ENCODE measurements around the gene CHRNE.

CHRNE gene

DNA sequence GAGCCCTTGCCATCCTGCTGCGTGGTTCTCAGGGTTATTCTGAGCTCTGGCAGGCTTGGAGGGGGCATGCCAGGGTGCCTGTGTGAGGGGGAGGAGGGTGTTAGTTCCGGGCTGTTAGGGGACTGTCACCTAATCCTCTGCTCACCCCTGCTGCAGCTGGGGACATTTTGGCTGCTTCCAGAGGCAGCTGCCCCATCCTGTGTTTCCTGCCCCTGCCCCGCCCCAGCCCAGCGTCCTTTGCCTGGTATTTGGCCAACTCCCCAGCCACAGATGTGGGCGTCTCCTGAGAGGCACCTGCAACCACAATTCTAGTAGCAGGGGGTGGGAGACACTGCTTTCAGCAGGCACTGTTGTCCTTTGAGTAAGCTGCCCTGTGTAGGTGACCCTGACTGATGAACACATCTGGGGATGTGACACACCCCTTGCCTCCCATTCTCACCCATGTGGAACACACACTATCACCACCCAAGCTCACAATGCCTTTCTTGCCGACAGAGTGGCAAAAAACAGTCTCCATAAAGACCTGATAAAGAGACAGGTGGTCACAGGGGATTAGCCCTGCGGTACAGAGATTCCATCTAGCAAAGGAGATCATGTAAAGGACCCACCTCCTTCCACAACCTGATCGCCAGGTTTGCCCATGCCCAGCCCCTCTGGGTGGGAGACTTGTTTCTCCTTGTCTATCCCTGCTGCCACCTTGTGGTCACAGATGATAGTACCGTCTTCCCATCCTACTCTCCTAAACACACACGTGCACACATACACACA lies at the start of gene CHRNE:
TSS of gene CHRNE (minus strand) at position 48 of the 768 bp plus-strand sequence. CDS start at position 13, 35 bp downstream.
- Histone ChIP-seq H3K4me3 (no peak within 1 kb of the TSS), H3K4me1 (no peaks in the 10 kb centered on the region), H3K27me3 (ENCODE audit: low read depth) (no peaks in the 10 kb centered on the region), H3K36me3 (replicated peaks) (no peaks in the 10 kb centered on the region; the same call in 1 of the 2 replicates), H3K9me3 (no peaks in the 10 kb centered on the region)
- DNase-seq (ENCODE audit: low spot score in 2 of 2): peak; percentile 63 to 90
- in situ Hi-C loops (cut with MboI; ENCODE audit: low sequenced_read_pairs): no loop called here

DNA sequence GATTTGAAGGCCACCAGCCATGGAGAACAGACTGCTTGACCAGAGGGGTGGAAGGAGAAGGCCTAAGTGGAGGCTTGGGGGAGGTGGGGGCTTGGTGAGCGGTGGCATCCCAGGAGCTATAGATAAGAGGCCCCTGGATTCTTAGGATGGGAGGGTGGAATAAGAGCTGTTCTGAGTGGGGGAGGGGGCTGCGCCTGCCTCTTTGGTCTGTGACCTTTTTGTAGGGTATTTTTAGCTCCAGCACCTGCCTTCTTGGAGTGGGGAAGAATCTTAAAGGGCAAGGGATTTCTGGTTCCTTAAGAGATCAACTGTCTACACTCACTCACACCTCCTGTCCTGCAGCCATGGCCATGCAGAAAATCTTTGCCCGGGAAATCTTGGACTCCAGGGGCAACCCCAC lies 48.6 kb upstream of the CHRNE start:
- DNase-seq (ENCODE audit: low spot score in 2 of 2): no peak
- Histone ChIP-seq H3K4me1 (peaks cover 18% of the 10 kb centered on the region), H3K9me3 (no peaks in the 10 kb centered on the region), H3K36me3 (replicated peaks) (peaks cover 15% of the 10 kb centered on the region), H3K4me3 (no peak overlapping the region), H3K27me3 (ENCODE audit: low read depth) (no peaks in the 10 kb centered on the region)
- in situ Hi-C loops (cut with MboI; ENCODE audit: low sequenced_read_pairs): no loop called here

DNA sequence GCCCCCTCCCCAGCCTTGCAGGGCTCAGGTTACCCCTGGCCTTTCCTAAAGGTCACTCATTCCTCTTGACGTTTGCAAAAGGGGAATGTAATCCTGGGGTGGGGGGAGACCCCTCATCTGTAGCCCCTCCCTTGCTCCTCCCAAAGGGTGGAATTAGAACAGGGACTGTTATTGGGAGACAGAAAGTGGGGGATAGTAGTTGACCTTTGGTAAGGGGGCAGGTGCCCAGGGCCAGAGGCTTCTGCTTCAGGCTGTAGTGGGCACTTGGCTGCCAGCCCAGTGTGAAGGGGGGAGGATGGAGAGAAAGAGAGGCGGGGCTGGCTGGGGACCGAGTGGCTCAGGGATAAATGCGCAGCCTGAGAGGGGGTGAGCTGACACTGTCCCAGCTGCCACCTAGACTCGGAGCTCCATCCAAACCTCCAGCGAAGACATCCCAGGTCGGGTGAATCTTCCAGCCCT lies 47.9 kb upstream of the CHRNE start, which contains the start of gene ENO3:
TSS of gene ENO3 (plus strand) at position 374 of the 459 bp plus-strand sequence. CDS start 711 bp downstream, outside the sequence.
- Histone ChIP-seq H3K4me1 (peaks cover 18% of the 10 kb centered on the region), H3K4me3 (peak within 1 kb of the TSS; percentile 98), H3K27me3 (ENCODE audit: low read depth) (no peaks in the 10 kb centered on the region), H3K36me3 (replicated peaks) (peaks cover 22% of the 10 kb centered on the region), H3K9me3 (no peaks in the 10 kb centered on the region)
- DNase-seq (ENCODE audit: low spot score in 2 of 2): peak in 1 of 2 experiments; percentile 63
- in situ Hi-C loops (cut with MboI; ENCODE audit: low sequenced_read_pairs): no loop called here

DNA sequence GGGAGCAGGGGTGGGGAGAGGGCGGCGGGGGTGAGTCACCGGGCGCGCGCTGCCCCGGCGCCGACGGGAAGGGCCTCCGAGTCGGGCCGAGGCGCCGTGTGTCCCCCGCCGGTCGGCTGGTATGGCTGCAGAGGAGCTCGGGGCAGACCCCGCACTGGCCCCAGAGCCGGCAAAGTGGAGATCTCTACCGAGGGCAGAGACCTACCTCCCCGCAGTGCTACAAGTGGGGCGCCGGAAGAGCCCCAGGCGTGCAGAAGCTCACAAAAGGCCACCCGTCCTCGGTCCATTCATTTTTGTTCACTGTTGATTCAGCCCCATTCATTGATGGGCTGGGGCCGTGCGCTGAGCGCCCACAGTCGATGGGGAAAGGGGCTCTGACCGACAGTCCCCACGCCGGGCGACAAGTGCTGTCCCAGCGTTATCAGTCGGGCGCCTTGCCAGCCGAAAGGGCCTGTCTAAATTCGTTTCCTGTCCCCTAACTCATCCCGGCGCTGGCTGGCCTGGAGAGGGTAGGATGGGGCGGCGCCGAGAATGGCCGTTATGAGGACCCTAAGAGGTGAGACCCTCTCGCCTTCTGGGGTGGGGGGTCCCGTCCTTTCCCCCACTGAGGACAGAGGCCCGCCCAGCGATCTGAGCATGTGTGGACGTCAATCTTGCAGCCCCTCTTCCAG lies 47.3 kb upstream of the CHRNE start:
- in situ Hi-C loops (cut with MboI; ENCODE audit: low sequenced_read_pairs): no loop called here
- Histone ChIP-seq H3K4me3 (peak overlapping the region; percentile 98), H3K36me3 (replicated peaks) (peaks cover 28% of the 10 kb centered on the region), H3K27me3 (ENCODE audit: low read depth) (no peaks in the 10 kb centered on the region), H3K9me3 (no peaks in the 10 kb centered on the region), H3K4me1 (peaks cover 18% of the 10 kb centered on the region)
- peak in 1 of 2 experiments; percentile 68 for DNase-seq (ENCODE audit: low spot score in 2 of 2)

DNA sequence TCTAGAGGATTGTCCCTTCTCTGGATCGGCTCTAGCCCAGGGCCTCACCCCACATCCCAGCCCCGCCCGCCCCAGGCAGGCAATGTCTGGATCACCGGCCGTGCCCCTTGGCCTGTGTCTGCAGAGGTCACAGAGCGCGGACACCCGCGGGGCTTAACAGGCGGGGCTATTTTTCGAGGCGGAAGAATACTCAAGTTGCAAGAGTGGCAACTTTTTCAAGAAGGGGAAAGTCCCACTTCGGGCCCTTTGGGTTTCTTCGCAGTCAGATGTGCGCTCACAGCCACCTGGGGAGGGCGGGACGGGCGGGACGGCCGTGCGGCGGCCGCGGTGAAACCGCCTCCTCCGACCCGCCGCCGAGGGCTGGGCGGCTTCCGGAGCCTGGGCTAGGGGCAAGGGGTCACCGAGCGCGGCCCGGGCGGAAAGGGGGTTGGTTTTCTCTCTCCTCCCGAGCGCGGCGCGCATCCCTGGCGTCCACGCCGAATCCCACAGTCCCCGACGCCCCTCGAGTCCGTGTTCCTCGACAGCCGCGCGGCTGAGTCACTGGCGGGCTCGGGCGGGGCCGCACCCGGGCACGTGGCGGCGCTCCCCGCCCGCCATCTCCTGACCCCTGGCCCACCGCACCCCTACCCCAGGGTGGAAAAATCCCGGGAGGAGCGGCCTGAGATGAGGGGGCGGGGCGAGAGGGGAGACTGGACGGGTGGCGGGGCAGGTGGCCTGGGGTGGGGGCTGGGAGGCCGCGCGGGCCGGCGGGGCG lies 46.6 kb upstream of the CHRNE start:
- Histone ChIP-seq H3K9me3 (no peaks in the 10 kb centered on the region), H3K4me1 (peaks cover 18% of the 10 kb centered on the region), H3K27me3 (ENCODE audit: low read depth) (no peaks in the 10 kb centered on the region), H3K4me3 (peak overlapping the region; percentile 98), H3K36me3 (replicated peaks) (peaks cover 35% of the 10 kb centered on the region)
- peak; percentile 50 to 90 for DNase-seq (ENCODE audit: low spot score in 2 of 2)
- in situ Hi-C loops (cut with MboI; ENCODE audit: low sequenced_read_pairs): no loop called here

DNA sequence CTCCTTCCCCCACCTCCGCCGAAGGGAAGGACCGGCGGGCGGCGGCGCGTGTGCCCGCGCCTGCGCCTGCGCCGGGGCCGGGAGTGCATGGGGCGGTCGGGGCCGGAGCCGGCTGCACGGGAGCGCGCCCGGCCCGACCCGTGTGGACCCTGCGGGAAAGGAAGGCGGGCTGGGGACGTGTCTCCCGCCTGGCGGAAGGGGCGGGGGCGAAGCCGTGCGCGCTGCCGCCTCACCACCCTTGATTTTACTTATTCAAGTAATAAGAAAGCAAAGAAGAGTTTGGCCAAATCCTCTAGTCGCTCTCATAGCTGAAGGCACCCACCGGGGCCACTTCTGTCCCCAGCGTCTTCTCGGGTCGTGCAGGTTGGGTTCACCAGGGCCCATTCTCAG lies 46.0 kb upstream of the CHRNE start:
- Histone ChIP-seq H3K4me3 (peak overlapping the region; percentile 98), H3K4me1 (peaks cover 18% of the 10 kb centered on the region), H3K36me3 (replicated peaks) (peaks cover 41% of the 10 kb centered on the region), H3K9me3 (no peaks in the 10 kb centered on the region), H3K27me3 (ENCODE audit: low read depth) (no peaks in the 10 kb centered on the region)
- in situ Hi-C loops (cut with MboI; ENCODE audit: low sequenced_read_pairs): no loop called here
- peak; percentile 85 to 89 for DNase-seq (ENCODE audit: low spot score in 2 of 2)

DNA sequence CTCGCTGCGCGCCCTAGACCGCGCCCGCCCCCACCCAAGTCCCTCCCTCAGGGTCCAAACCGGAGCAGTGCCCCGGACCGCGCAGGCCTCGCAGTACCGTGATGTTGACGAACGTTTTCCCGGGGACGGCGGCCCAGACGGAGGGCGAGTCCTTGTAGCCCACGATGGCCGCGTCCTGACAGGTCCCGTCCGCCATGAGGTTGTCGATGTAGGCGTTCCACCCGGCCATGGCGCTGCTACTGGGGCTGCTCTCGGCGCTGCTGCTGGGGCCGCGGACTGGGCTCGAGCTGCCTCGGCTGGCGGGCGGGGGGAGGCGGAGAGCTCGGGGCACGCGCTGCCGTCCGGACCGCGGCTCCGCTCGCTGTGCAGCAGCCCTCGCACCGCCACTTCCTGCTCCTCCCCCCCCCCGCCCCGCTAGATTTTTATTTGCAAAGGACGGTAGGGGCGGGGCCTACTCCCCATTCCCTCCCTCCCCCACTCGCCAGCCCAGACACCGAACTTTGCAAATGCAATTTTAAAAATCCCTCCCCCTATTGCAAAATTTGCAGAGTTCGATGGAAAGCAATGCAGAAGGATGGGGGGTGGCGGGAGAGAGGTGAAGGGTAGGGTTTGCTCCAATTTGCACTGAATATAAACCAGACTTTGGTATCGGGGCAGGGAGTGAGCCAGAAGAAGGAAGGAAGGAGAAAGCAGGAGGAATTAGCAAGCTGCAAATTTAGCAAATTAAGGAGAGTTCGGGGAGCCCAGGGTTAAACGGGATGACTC lies 45.5 kb upstream of the CHRNE start, which contains the start of gene PFN1:
TSS of gene PFN1 (minus strand) at position 365 of the 765 bp plus-strand sequence. CDS start at position 229, 136 bp downstream.
- no peaks in the 10 kb centered on the region for H3K27me3 ChIP-seq (ENCODE audit: low read depth)
- peak within 1 kb of the TSS; percentile 98 for H3K4me3 ChIP-seq
- DNase-seq (ENCODE audit: low spot score in 2 of 2): peak; percentile 89 to 95
- peaks cover 18% of the 10 kb centered on the region for H3K4me1 ChIP-seq
- H3K36me3 ChIP-seq (replicated peaks): peaks cover 47% of the 10 kb centered on the region
- in situ Hi-C loops (cut with MboI; ENCODE audit: low sequenced_read_pairs): no loop called here
- H3K9me3 ChIP-seq: no peaks in the 10 kb centered on the region

DNA sequence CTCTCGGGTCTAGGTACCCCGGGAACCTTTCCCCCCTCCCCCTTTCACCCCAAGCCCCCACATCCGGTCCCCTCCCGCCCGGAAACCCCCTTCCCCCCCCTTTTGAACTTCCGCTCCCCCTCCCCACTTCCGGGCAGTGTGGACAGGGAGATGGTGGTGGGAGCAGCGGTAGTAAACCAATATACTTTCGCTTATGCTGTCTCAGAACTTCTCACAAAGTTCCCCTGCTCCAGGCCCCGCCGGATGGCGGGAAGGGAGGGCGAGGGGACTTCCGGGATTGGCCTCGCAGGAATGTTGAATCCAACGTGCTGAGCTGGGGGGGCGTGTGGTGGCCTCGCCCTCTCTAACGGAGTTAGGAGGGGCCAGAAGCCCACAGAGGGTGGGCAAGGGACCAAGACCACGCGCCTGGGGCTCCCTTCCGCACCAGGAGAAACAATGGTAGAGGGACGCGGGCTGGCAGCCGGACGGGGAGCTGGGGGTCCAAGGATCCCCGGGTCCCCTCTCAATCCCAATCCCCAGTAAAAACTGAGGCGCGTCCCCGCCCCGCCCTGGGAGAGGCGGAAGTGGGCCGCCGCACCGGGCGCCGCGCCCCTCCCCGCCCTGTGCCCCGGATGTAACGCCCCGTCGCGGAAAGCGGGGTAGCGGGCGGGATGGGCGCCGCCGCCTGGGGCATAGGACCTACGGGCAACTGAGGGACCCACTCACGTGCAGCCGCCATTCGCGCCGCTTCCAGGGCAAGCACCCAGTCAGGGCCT lies 44.7 kb upstream of the CHRNE start:
- peak overlapping the region; percentile 98 for H3K4me3 ChIP-seq
- DNase-seq (ENCODE audit: low spot score in 2 of 2): peak; percentile 46 to 74
- H3K9me3 ChIP-seq: no peaks in the 10 kb centered on the region
- peaks cover 18% of the 10 kb centered on the region for H3K4me1 ChIP-seq
- H3K27me3 ChIP-seq (ENCODE audit: low read depth): no peaks in the 10 kb centered on the region
- peaks cover 54% of the 10 kb centered on the region for H3K36me3 ChIP-seq (replicated peaks)
- in situ Hi-C loops (cut with MboI; ENCODE audit: low sequenced_read_pairs): no loop called here

DNA sequence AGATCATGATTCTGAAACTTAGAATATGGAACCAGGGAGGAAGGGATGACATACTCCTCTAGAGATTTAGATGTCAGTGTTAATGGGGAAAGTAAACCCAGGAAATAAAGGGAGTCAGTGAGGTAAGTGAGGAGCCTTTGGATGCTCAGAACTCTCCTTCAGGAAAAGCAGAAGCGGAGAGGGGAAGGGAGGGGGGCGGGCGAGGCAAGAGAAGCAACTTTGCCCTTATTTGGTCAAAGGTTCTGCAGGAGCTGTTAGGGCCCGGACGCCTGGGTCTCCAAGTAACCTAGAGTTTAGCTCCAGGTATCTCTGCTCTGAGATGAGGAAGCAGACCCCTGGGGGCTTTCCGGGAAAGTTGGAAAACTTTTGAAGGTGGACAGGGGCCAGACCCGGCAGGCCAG lies 44.1 kb upstream of the CHRNE start:
- H3K36me3 ChIP-seq (replicated peaks): peaks cover 57% of the 10 kb centered on the region
- peak overlapping the region; percentile 98 for H3K4me3 ChIP-seq
- DNase-seq (ENCODE audit: low spot score in 2 of 2): no peak
- no peaks in the 10 kb centered on the region for H3K9me3 ChIP-seq
- peaks cover 18% of the 10 kb centered on the region for H3K4me1 ChIP-seq
- H3K27me3 ChIP-seq (ENCODE audit: low read depth): no peaks in the 10 kb centered on the region
- in situ Hi-C loops (cut with MboI; ENCODE audit: low sequenced_read_pairs): no loop called here

DNA sequence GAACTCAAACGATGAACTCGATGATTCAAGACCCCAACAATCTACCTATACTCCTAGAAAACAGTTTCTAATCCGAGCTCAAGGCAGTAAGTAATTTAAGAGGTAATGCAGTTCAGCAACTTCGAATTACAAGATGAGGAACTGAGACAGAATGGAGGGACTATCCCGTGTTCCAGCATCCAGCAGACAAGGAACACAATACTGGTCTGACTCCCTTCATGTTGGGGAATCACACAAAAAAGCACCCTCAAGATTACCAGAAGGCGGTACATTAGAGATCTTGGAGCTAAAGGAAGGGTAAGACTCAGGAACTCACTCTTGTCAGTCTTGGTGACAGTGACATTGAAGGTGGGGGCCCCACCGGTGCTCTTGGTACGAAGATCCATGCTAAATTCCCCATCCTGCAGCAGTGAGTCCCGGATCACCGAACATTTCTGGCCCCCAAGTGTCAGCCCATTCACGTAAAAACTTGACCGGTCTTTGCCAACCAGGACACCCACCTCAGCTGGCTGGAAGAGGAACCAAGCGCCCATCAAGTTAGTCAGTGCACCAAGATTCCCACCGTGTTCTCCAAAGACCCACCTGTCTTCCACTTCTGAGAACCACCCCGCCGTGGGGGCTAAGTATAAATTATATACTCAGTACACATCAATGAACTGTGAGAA lies 43.5 kb upstream of the CHRNE start:
- Histone ChIP-seq H3K27me3 (ENCODE audit: low read depth) (no peaks in the 10 kb centered on the region), H3K4me1 (peaks cover 23% of the 10 kb centered on the region), H3K4me3 (peak overlapping the region; percentile 98), H3K36me3 (replicated peaks) (peaks cover 63% of the 10 kb centered on the region), H3K9me3 (no peaks in the 10 kb centered on the region)
- in situ Hi-C loops (cut with MboI; ENCODE audit: low sequenced_read_pairs): no loop called here
- DNase-seq (ENCODE audit: low spot score in 2 of 2): no peak

DNA sequence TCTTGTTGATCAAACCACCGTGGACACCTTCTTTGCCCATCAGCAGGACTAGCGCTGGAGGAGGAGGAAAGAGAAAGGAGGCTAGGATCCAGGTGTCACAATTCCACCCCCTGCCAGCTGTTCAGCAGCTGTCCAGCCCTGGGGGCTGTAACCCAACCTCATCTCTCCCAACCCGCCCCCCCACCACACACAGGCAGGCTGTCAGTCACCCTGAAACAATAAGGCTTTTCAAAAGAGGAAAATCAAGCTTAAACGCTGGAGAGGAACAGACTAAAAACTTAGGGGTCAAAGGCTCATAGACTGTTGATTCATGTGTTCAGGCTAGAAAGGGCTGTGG lies 43.0 kb upstream of the CHRNE start:
- in situ Hi-C loops (cut with MboI; ENCODE audit: low sequenced_read_pairs): no loop called here
- H3K9me3 ChIP-seq: no peaks in the 10 kb centered on the region
- no peak for DNase-seq (ENCODE audit: low spot score in 2 of 2)
- peak overlapping the region; percentile 98 for H3K4me3 ChIP-seq
- peaks cover 63% of the 10 kb centered on the region for H3K36me3 ChIP-seq (replicated peaks)
- H3K27me3 ChIP-seq (ENCODE audit: low read depth): no peaks in the 10 kb centered on the region
- H3K4me1 ChIP-seq: peaks cover 19% of the 10 kb centered on the region
